Measurements from ENCODE around the gene SNRPD3.
A peak's percentile ranks its signal among the peaks of the same experiment; 100 is the strongest.
"Not testable (repeated sequence)": the region's sequence is repeated elsewhere in the genome, so short reads cannot be mapped to it uniquely, and the experiment has no call there.

SNRPD3 gene

DNA sequence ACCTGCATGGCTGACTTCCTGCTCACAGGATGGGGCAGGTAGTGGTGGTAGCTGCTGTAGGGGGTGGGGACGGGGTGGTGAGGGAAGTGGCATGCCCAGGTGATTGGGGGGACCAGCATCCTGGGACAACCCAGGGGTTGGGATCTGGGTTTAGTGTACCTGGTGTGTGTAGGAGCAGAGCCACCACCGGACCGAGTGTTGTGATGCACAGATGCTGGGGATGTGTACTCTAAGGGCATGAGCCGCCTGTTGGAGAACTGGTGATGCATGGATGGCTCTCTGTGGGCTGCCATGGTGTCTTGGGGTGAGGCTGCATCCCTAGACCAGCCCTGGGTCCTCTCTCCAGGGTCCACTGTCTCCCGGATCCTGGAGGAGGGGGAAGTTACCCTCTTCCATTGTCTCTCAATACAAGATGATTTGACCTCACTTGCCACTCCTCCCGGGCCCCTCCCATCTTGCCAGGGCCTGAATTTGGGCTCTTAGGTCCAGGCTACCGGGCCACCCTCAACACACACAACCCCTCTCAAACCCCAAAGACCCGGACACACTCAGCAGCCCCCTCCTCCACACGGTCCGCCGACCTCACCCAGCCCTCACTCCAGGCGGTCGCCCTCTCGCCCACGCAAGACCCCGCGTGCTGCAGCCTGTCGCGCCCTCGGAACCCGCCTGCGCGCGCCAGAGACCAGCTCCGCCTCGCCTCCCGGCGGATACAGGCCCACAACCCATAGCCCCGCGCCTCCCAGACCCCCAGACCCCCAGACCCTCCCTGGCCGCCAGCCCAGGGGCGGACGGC is 36.5 kb downstream of the SNRPD3 start:
- no peak for DNase-seq (ENCODE audit: low read depth)

DNA sequence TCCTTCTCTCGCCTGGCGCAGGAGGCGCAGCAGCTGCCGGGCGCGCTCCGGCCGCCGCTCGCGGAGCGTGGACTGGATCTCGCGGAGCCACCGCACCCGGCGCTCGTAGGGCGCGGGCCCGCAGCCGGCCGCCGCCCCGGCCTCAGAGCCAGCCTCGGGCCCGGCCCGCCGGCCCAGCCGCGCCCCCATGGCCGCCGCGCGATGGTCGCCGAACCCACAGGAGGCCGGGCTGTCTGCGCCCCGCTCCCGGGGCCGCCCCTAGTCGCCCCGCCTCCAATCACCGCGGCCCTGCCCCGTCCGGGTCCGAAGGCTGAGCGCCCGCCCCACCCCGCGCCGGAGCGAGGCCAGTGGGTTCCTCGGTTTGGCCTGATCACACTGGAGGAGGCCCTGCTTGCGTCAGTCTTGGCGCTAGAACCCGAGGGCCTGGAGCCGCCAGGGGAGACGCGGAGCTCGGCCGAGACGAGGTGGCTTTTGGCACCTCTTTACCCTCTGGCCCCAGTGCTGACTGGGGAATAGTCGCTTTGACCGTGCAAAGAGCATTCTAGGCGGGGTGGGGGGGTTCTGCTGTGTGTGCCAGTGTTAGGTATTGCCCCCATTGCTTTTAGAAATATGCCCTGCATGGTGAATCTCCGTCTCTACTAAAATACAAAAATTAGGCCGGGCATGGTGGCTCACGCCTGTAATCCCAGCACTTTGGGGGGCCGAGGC is 37.2 kb downstream of the SNRPD3 start, which contains the start of gene LRRC75B:
TSS of gene LRRC75B (minus strand) at position 223 of the 708 bp plus-strand sequence. CDS start at position 189, 34 bp downstream.
- DNase-seq (ENCODE audit: low read depth) = peak; percentile 82

DNA sequence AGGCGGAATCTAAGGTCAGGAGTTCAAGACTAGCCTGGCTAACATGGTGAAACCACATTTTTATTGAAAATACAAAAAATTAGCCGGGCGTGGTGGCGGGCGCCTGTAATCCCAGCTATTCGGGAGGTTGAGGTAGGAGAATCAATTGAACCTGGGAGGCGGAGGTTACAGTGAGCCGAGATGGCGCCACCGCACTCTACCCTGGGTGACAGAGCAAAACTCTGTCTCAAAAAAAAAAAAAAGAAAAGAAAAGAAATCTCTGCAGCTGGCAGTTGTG is 37.7 kb downstream of the SNRPD3 start:
- not testable (repeated sequence) for DNase-seq (ENCODE audit: low read depth)

DNA sequence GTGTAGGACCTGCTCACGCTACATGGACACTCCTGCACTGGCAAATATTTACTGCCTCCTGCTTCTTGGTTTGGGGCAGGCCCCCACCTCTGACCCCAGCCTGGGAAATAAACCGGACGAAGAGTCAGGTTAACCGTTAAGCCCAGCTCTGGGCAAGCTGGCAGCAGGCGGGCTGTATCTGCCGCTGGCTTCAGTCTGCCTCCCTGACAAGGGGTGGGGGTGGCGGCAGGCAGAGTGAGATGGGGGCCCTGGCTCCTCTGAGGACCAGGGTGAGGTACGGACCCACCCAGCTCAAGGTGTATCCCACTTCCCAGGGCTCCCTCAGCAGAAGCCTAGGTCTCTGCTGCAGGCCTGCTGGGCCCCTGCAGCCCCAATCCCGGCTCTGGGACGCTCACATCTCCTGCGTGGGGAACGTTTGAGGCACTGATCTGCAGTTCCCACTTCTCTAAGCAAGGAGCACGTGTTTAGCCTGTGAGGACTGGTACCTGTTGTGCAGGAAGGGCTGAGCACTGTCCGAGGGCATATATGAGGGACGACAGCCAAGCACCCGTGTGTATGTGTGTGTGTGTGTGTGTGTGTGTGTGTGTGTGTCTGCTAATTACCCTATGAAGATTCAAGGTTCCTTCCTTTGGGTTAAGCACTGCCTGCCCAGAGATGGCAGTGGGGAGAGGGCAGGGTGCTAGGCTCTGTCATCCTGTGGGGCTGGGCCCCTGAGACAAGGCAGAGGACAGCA is 38.2 kb downstream of the SNRPD3 start:
- no peak for DNase-seq (ENCODE audit: low read depth)

DNA sequence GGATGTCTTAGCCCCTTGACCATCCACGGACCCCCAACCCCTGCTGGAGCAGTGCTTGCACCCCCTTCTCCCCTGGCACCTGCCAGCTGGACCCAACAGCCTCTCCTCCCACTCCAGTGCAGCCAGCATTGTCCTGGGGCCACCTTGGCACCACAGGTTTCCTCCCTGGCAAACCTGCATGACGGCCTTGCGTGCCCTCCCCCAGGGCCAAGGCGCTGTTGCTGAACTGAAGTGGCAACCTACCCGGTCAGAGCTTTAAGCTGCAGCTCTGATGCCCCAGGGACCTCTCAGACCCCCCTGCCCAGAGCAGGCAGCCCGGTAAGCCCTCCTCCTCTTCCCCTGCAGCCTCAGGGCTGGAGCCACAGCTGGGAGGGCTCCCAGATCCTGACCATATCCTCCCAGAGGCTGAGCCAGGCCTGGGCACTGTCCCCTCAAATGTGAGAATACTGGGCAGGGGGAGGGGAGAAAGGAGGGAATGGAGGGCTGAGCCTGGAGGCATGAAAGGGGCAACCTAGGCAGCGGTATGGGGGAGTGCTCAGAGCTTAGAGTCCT is 38.8 kb downstream of the SNRPD3 start:
- DNase-seq (ENCODE audit: low read depth) = no peak

DNA sequence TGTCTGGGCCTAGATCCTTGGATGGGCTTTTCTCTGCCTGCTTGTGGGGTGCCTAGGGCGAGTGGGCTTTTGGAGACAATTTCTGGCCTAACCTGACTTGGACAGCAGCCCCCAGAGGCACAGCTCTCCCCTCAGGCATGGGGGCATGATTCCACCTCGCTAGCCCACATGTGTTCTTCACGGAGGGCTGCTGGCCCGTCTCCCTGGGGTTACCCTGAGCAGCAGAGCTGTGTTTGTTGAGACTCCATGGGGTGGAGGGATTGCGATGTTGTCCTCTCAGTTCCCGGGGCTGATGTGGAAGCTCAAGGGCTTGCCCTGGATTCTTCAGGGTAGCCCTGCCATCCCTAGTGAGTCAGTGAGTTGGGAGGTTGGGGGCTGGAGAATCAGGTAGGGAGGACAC is 39.4 kb downstream of the SNRPD3 start:
- DNase-seq (ENCODE audit: low read depth) = no peak

DNA sequence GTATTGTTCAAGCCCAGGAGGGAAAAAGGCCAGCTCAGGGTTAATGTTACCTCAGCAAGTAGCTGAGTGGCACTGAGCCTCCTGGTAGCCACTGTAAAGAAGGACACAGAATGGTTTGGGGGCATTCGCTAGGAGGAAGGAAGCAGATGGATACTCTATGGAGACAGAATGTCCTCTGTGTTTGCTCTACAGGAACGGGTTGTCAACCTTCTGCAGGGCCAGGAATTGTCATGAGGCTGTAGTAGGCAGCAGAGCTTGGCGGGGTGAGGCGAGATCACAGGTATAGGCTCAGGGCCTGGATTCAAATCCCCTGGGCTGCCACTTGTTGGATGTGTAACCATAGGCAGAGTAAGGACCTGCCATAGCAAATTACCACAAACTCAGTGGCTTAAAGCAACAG is 40.1 kb downstream of the SNRPD3 start:
- DNase-seq (ENCODE audit: low read depth) = no peak

DNA sequence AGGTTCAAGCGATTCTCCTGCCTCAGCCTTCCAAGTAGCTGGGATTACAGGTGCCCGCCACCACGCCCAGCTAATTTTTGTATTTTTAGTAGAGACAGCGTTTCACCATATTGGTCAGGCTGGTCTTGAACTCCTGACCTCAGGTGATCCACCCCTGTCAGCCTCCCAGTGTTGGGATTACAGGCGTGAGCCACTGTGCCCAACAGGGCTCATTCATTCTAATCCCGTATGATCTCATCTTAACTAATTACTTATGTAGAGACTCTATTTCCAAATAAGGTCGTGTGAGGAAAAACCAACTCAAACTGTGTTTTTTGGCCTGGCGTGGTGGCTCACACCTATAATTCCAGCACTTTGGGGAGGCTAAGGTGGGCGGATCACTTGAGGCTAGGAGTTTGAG is 41.3 kb downstream of the SNRPD3 start:
- DNase-seq (ENCODE audit: low read depth) = not testable (repeated sequence)

DNA sequence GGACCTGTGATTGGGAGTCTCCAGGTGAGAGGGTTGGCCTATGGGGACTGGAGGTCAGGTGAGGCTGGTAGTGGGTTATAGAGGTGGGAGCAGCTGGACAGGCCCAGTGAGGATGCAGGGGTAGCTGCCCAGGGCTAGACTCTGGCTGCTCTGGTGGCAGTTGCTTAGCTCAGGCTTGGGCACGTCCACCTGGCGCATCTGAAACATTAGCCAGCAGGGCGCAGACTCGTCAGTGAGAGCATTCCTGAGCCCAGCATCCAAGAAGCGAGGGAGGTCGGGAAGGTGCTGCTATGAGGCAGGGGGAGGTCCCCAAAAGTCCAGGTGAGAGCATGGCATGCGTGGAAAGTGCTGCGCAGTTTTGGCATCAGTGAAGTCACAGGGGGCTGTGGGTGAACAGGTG is 43.7 kb downstream of the SNRPD3 start:
- no peak for DNase-seq (ENCODE audit: low read depth)

DNA sequence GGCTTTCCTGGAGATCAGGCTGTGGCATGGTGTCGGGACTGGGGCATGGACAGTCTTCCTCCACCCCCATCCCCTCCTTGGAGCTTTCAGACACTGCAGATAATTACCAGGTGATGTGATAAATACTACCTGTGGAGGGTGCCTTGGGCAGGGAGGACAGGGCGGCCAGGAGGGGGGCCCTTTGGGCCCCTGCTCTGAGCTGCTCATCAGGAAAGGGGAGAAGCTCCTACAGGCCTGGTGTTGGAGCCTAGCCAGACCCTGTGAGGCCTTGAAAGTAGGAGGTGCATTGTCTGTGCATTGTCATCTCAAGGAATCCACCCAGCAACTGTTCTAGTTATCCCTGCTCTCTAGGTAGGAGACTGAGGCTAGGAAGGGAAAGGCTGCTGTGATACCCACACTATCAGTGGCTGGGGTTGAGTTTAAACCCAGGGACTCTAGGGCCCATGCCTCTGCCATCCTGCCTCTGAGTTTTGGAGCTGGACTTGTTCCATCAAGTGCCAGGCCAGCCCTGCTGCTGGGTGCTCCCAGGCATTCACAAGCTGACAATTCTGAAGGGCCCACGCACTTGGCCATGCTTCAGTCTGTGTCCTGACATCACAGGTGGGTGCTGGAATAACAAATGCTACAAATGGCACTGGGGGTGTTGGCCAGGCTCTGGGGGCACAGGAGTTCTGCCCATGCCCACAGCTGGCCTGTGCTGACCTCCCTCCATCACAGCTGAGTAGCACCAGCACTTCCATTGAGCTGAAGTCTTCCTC is 44.3 kb downstream of the SNRPD3 start:
- DNase-seq (ENCODE audit: low read depth) = peak; percentile 49

DNA sequence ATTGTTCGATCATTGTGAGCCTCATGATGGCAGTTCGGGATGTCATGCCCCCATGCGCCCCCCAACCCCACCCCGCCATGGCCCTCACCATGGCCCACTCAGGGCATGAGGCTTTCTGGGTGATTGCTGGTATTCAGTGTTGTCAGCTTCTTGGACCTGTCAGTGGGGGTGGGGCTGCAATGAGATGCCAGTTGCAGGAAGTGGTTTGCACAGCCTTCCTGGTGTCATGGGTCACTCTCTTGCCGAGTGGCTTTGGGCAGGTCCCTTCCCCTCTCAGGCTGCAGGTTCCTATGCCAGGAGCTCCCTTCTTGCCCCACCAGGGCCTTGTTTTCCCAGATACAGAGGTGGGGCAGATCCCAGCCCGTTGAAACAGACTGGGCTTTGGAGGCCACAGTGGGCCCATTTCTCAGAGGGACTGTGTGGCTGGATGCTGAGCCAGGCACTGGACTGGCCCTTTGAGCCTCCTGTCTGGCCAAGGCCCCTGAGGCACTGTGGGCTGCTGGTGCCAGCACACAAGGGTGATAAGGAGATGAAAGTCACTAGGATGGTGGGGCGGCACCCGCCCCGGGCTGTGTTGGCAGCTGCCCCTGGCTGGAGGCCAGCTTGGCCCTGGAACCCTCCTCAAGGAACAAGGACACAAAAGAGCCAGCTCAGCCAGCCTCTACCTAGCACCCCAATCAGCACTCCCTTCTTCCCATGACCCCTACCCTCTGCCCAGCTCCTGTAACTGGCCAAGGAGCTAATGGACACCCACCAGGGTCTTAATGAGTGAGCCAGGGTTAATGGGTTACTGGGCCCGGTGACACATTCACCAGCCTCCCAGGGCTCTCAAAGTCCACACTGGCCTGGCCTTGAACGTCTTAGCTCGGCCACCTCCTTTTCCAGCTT is 45.7 kb downstream of the SNRPD3 start:
- DNase-seq (ENCODE audit: low read depth) = no peak

DNA sequence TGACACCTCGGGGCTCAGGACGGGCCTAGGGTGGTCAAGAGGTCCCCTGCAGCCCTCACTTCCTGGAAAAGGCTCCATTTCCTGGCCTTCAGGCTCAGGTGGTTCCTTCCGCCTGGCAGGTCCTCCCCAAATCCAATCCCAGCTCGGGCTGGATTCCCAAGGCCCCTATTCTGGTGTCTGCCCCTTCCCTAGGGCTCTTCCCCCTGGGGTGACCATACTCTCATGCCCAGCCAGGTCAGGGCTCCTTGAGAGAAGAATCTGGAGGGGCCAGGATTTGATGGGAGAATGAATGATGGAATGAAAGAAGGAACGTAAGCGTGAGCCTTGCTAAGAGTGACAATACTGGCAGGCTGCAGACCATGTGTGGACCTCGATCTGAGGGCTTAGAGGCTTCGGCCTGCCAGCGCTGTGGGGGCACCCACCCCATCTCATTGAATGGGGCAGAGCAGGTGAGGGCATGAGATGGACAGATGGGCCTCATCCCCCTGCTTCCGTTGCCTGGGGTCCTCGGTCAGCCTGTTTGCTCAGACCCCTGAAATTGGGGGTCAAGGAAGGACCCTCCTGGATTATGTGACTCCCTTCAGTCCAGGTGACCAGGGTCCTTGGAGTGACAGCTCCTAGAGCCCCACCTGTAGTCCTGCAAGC is 46.4 kb downstream of the SNRPD3 start:
- not testable (repeated sequence) for DNase-seq (ENCODE audit: low read depth)

DNA sequence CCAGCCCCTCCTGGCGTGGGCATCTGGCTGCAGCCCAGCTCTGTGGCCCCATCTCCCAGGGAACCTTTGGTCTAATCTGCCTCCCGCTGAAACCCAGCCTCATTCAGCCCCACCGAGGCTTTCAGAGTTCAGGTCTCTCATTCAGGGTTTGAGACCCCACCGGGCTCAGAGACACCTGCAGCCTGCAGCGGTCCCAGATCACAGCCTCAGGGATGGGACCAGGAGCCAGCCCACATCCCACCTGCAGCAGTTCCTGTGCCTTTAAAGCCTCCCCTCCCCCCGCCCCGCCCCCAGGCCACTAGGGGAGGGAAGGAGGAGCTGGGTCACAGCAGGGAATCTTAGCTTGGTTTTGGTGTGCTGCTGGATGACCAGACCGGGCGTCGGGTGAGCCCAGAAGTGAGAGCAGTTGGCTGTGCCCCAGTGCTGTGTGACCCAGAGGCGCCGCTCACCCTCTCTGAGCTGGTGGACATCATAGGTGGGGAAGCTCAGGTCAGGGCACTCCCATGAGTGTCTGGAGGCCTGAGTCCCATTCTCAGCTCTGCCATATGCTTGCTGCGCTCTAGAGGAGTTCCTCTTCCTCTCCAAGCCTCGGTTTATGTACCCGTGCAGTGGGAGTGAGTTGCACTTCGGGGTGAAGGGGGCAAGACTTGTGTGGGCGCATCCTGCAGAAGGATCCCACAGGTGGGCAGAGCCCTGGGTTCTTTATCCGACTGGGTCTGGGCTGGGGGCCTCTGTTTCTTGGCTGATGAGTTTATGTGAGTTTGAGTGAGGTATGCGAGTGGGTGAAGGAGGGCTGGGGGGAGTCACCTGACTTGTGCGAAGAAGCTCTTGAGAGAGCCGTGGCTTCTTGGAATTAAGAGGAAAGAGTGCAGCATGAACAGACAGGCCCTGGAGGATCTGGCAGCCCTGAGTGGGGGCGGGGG is 47.3 kb downstream of the SNRPD3 start, which contains the start of gene GGT1:
TSS of gene GGT1 (plus strand) at position 347 of the 923 bp plus-strand sequence. CDS start 7,889 bp downstream, outside the sequence.
- not testable (repeated sequence) for DNase-seq (ENCODE audit: low read depth)

DNA sequence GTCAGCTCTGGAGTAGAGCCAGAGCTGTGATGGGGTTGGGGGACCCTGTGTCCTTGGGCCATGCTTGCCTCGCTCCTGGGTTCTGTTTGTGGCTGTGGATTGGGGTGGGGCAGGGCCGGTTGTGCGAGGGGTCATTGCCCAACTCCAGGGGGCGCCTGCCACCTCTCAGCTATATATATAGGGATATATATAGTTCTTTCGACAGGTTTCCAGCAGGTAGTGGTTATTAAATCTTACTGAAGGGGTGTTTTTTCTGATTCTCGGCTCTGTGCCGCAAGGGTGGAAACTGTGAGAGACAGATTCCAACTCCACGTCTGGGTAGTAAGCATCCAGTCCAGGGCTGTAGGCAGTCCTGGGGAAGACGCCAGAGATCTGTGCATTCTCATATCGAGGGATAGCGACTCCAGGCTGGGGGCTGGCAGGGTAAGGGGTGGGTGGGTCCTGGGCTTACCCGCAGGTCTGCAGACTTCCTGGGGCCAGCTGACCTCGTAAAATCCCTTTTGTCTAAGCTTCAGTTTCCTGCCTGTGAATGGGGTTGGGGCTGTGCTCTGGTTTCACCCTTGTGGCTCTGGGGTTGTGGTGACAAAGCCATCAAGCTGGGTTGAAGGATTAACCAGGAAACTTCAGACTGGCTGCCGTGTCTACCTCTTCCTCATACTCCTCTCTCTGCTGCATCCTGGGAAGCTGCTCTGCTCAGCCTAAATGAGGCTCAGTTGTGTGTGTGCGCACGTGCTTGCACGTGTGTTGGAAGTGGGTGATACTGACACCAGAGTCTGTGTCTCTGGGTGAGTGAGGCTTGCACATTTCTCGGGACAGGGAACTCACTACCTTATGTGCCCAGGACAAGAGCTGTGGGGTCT is 48.2 kb downstream of the SNRPD3 start:
- DNase-seq (ENCODE audit: low read depth) = not testable (repeated sequence)

DNA sequence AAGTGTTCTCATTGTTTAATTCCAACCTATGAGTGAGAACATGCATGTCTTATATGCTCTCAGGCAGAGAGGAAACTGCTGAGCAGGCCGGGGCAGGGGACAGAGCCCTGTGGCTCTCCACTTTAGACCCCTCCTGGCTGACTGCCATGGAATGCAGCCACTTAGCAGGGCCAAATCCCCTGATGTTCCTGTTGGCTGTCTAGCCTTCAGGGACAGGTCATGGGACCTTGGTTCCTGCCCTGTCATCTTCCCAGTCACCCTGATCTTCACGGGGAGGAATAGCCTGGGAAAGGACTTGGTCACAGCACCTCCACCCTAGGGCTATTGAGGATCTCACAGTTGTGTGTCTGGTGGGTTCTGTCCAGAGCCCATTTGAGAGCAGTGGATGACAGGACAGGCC is 50.5 kb downstream of the SNRPD3 start:
- DNase-seq (ENCODE audit: low read depth) = not testable (repeated sequence)

DNA sequence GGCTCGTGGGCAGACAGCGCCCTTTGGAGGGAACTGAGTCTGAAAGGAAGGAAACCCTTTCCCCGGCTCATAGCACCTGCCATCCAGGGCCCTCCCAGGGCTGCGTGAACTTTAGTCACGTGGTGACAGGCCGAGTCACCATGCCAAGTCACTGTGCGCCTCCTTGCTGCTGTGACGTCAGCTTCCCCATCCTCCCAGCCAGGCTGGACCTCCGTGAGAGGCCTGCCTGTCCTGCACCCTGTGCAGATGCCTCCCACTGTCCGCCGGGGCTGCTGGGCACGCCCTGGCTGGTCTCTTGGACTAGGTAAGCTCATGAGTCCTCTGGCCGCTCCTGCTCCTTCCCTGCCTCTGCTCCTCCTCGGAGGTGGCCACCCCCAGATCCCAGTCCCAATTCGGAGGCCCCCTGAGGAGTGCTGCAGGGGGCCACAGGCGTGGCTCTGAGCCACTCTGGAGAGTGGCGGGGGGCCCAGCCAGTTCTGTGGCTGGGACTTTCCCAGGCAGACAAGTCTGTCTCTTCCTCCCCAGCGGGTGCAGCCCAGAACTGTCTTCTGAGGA is 51.7 kb downstream of the SNRPD3 start:
- not testable (repeated sequence) for DNase-seq (ENCODE audit: low read depth)

DNA sequence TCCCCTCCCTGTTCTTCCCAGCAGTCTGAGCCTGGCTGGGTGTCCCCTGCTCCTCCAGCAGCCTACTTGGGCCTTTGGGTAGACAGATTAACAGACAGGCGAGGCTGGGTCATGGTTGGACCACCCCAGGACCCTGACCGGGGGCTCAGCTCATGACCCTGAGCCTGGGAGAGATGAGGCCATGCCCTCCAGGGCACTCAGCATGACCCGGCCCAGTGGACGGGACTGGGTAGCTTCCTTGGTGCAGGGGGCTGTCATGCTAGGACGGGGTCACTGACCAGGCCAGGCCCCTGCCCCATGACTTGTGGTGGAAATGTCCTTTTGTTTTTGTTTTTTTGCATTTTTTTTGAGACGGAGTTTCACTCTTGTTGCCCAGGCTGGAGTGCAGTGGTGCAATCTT is 52.5 kb downstream of the SNRPD3 start:
- DNase-seq (ENCODE audit: low read depth) = not testable (repeated sequence)

DNA sequence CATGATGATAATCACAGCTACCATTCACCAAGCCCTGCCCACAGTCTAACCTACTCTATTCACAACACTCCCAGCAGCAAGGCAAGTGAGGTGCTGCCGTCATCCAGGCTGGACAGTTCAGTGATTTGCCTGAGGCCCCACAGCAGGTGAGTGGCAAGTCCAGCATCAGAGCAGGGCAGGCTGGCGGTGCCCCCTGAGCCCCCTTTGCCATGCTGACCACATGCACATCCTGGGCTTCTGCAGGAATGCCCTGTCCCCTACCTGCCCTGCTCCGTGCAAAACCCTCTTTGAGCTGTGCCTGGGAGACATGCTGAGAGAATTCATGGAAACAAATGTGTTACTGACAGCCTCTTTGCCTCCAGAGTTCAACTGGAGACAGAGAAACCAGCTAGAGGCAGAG is 54.1 kb downstream of the SNRPD3 start:
- DNase-seq (ENCODE audit: low read depth) = not testable (repeated sequence)

All from amniotic epithelial cell (primary cell).